Skeletal muscle tissue (tissue), 4 donors: ENCODE results near the gene PXDN. TPM values are rescaled to one million over a fixed set of nuclear protein-coding genes. Genes with fewer than 3 reads are reported as not detected.

Source experiments
- H3K27ac ChIP-seq: one replicate; pipeline ENCODE4 v1.7.0; 2013; ENCODE audit warnings: mild to moderate bottlenecking, low read depth, low read length, inconsistent platforms
- H3K27me3 ChIP-seq, 3 donors: one replicate each; pipeline ENCODE4 v1.7.0; 2013; ENCODE audit warnings: low read length in 3 of 3; ENCODE audit not compliant: control insufficient read depth in 3 of 3, insufficient read depth in 3 of 3
- H3K36me3 ChIP-seq, 3 donors: one replicate each; pipeline ENCODE4 v1.7.0; 2013; ENCODE audit warnings: low read length in 3 of 3; ENCODE audit not compliant: control insufficient read depth in 3 of 3, insufficient read depth in 3 of 3
- H3K4me1 ChIP-seq, 3 donors: one replicate each; pipeline ENCODE4 v1.7.0; 2013; ENCODE audit warnings: low read length in 3 of 3, mild to moderate bottlenecking in 3 of 3; ENCODE audit not compliant: control insufficient read depth in 3 of 3, insufficient read depth in 3 of 3
- H3K4me3 ChIP-seq, 3 donors: one replicate each; pipeline ENCODE4 v1.7.0; 2013; ENCODE audit warnings: low read length in 3 of 3
- H3K9ac ChIP-seq, 3 donors: one replicate each; pipeline ENCODE4 v1.7.0; 2013; ENCODE audit warnings: low read length in 3 of 3, mild to moderate bottlenecking in 3 of 3, moderate library complexity in 2 of 3, low read depth in 1 of 3
- H3K9me3 ChIP-seq, 3 donors: one replicate each; pipeline ENCODE4 v1.7.0; 2013; ENCODE audit warnings: low read length in 3 of 3; ENCODE audit not compliant: control insufficient read depth in 3 of 3
- total RNA-seq: library from RNA; depleted of rRNA; stranded (reverse); fragments of >200 nt; gene quantifications from one replicate; pipeline ENCODE4 v1.2.3, GENCODE V29; 2014
- donor health status: Osteomylitis.

Gene PXDN, protein sequence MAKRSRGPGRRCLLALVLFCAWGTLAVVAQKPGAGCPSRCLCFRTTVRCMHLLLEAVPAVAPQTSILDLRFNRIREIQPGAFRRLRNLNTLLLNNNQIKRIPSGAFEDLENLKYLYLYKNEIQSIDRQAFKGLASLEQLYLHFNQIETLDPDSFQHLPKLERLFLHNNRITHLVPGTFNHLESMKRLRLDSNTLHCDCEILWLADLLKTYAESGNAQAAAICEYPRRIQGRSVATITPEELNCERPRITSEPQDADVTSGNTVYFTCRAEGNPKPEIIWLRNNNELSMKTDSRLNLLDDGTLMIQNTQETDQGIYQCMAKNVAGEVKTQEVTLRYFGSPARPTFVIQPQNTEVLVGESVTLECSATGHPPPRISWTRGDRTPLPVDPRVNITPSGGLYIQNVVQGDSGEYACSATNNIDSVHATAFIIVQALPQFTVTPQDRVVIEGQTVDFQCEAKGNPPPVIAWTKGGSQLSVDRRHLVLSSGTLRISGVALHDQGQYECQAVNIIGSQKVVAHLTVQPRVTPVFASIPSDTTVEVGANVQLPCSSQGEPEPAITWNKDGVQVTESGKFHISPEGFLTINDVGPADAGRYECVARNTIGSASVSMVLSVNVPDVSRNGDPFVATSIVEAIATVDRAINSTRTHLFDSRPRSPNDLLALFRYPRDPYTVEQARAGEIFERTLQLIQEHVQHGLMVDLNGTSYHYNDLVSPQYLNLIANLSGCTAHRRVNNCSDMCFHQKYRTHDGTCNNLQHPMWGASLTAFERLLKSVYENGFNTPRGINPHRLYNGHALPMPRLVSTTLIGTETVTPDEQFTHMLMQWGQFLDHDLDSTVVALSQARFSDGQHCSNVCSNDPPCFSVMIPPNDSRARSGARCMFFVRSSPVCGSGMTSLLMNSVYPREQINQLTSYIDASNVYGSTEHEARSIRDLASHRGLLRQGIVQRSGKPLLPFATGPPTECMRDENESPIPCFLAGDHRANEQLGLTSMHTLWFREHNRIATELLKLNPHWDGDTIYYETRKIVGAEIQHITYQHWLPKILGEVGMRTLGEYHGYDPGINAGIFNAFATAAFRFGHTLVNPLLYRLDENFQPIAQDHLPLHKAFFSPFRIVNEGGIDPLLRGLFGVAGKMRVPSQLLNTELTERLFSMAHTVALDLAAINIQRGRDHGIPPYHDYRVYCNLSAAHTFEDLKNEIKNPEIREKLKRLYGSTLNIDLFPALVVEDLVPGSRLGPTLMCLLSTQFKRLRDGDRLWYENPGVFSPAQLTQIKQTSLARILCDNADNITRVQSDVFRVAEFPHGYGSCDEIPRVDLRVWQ (N-terminal part only)
- 106 TPM for total RNA-seq

- peaks cover 11 to 27% (median 21%) of the 10 kb centered on the region in 3 donors for H3K4me1 ChIP-seq
- H3K27ac ChIP-seq, result peak within 1 kb of the TSS; percentile 86
- H3K36me3 ChIP-seq, result no peaks in the 10 kb centered on the region
- peak within 1 kb of the TSS; percentile 62 to 79 (median 63) for H3K4me3 ChIP-seq
- peaks cover 24 to 50% (median 38%) of the 10 kb centered on the region in 3 donors for H3K27me3 ChIP-seq
- no peaks in the 10 kb centered on the region for H3K9me3 ChIP-seq
- peak within 1 kb of the TSS in 2 of 3 donors; percentile 50 to 62 for H3K9ac ChIP-seq
Measured at GRCh38 chr2:1744446-1745170, at the start of gene PXDN. PXDN (minus strand) TSS chr2:1744515; CDS start chr2:1744455, 60 bp downstream.

GRCh38 chr2:1793868-1794445 is 49.6 kb upstream of the PXDN start:
- Histone ChIP-seq H3K27ac (no peak overlapping the region), H3K9me3 (no peaks in the 10 kb centered on the region), H3K4me1 (peaks cover 5 to 8% (median 7%) of the 10 kb centered on the region in 3 donors), H3K9ac (no peak overlapping the region), H3K27me3 (peaks cover 0 to 4% (median 0%) of the 10 kb centered on the region in 3 donors), H3K36me3 (no peaks in the 10 kb centered on the region), H3K4me3 (no peak overlapping the region)

DNA sequence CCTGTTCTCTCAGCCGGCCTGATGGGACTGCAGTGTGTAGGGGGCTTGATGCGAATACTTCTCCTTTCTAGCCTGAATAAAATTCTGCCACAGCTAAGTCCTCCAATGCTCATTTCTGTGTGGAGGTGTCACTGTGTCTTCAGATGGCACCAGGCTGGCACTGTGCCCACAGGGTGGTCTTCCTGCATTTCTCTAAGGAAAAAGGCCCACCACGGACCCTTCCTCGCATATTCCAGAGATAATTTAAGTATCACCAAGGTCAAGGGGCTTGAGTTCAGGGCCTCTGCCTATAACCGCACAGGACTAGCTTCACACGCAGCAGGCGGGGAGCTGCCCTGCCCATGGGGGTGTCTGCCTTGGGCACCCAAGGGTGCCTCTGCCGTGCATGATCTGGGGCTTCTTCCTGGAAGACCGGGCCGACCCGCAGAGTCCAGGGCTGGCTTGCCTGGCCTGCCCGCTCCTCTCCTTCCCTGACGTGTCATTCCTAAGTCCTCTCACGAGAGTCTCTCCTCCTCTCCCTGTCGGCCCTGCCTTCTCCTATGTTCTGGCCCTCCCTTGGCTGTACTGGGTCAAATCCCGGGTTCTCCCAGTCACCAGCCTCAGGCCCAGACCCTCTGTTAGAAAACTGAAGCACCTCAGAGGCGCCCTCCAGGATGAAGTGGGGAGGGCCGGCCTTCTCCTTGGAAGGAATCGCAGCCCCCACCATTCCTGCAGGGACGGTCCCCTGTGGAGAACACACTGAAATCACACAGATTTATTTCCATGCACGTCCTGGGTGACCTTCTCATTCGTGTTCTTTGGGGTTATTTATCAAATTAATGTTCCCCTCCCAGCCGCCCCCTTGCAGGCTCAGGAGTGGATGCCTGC is 48.9 kb upstream of the PXDN start:
- H3K27ac ChIP-seq, result no peak overlapping the region
- H3K4me3 ChIP-seq, result no peak overlapping the region
- H3K4me1 ChIP-seq, result peaks cover 5 to 12% (median 7%) of the 10 kb centered on the region in 3 donors
- H3K9ac ChIP-seq, result no peak overlapping the region
- H3K9me3 ChIP-seq, result no peaks in the 10 kb centered on the region
- peaks cover 0 to 9% (median 0%) of the 10 kb centered on the region in 3 donors for H3K27me3 ChIP-seq
- no peaks in the 10 kb centered on the region for H3K36me3 ChIP-seq

- Histone ChIP-seq H3K9me3 (no peaks in the 10 kb centered on the region), H3K36me3 (no peaks in the 10 kb centered on the region), H3K27ac (peak overlapping the region; percentile 34), H3K9ac (peak overlapping the region in 2 of 3 donors; percentile 42 to 74), H3K4me3 (peak overlapping the region; percentile 50 to 70 (median 64)), H3K4me1 (peaks cover 5 to 12% (median 7%) of the 10 kb centered on the region in 3 donors), H3K27me3 (peaks cover 0 to 9% (median 0%) of the 10 kb centered on the region in 3 donors)
Measured at GRCh38 chr2:1791685-1792435, 47.5 kb upstream of the PXDN start.

DNA sequence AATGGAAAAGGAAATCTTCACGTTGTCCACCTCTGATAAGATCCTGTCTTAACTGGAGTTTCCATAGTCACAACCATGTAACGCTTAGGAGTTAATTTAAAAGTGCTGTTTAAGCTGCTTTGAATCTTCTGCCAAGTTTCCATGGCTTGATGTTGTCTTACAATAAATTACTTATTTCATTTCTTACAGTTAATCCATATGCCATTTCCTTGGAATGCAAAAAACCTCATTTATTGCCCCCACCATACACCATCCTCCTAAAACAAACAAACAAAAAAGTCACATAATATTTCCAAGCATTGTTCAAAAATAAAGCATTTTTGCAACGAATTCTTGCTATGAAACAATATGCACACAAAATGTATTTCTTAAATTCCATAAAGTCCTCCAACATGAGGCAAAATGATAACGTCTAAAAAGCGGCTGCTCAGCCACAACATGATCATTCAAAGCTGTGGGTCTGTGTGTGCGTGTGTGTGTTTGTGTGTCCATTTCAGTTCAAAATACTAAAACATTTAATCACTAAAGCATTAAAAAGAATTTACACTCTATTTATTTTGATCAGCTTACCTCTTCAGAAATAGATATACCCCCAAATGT is 46.8 kb upstream of the PXDN start:
- H3K27ac ChIP-seq, result no peak overlapping the region
- no peak overlapping the region for H3K4me3 ChIP-seq

DNA sequence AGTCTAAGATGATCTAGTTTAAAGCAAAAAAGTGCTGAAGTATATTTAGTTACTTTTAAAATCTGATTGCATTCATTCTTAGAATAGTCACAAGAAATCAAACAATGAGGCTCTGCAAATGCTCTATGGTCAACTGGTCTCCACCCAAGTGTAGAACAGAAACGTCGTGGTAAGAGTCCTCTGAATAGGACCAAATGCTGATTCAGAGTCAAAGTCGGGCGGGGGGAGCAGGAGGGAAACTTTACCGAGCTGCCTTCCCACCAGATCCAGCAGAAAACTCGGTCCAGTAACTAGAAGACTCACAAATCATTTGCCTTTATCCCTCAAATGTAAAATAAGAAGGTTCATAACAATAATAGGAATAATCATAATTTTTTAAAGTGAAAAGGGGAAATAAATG is 46.2 kb upstream of the PXDN start:
- Histone ChIP-seq H3K36me3 (no peaks in the 10 kb centered on the region), H3K4me3 (no peak overlapping the region), H3K27me3 (peaks cover 0 to 5% (median 0%) of the 10 kb centered on the region in 3 donors), H3K4me1 (peaks cover 5 to 12% (median 7%) of the 10 kb centered on the region in 3 donors), H3K27ac (no peak overlapping the region), H3K9me3 (no peaks in the 10 kb centered on the region), H3K9ac (no peak overlapping the region)

More for the DNA sequence above, 46.8 kb upstream of the PXDN start:
- H3K36me3 ChIP-seq, result no peaks in the 10 kb centered on the region
- H3K27me3 ChIP-seq, result peaks cover 0 to 5% (median 0%) of the 10 kb centered on the region in 3 donors
- no peaks in the 10 kb centered on the region for H3K9me3 ChIP-seq
- H3K9ac ChIP-seq, result peak overlapping the region in 1 of 3 donors; percentile 3
- peaks cover 5 to 12% (median 7%) of the 10 kb centered on the region in 3 donors for H3K4me1 ChIP-seq

GRCh38 chr2:1789610-1790009 is 45.3 kb upstream of the PXDN start:
- peaks cover 0 to 5% (median 0%) of the 10 kb centered on the region in 3 donors for H3K27me3 ChIP-seq
- H3K4me1 ChIP-seq, result peaks cover 5 to 12% (median 7%) of the 10 kb centered on the region in 3 donors
- H3K9me3 ChIP-seq, result no peaks in the 10 kb centered on the region
- no peak overlapping the region for H3K4me3 ChIP-seq
- H3K9ac ChIP-seq, result no peak overlapping the region
- H3K27ac ChIP-seq, result no peak overlapping the region
- no peaks in the 10 kb centered on the region for H3K36me3 ChIP-seq
